ENCODE measurements around the gene RHBDL1.

GRCh38 chr16:642189-643049 is 33.1 kb upstream of the RHBDL1 start:
- no peak for TF ChIP-seq CTCF (IDR thresholded peaks at IDR 0.05; ENCODE audit: low read depth, low read length)
- TF ChIP-seq POLR2A (IDR thresholded peaks at IDR 0.05; ENCODE audit: extremely low read depth, insufficient read length) = peak; percentile 22
- TF ChIP-seq MYC (IDR thresholded peaks at IDR 0.05; ENCODE audit: low read depth, low read length) = no peak; the same call in 1 of the 2 replicates
